Suprapubic skin (tissue), 4 donors: ENCODE results near the gene VTI1A. TPM values are rescaled to one million over a fixed set of nuclear protein-coding genes. Genes with fewer than 3 reads are reported as not detected.

Experiments used
- DNase-seq, 2 donors: peaks; one replicate each; pipeline ENCODE4 v3.0.0-alpha.2; 2019; ENCODE audit warnings: low spot score in 2 of 2
- H3K27ac ChIP-seq: fragments of 200-600 bp; sonication (generic); one replicate; pipeline ENCODE4 v1.5.1; 2019
- H3K27me3 ChIP-seq: fragments of 200-600 bp; sonication (generic); one replicate; pipeline ENCODE4 v1.5.1; 2019
- H3K36me3 ChIP-seq: fragments of 200-600 bp; sonication (generic); one replicate; pipeline ENCODE4 v1.5.1; 2019
- H3K4me1 ChIP-seq: fragments of 200-600 bp; sonication (generic); one replicate; pipeline ENCODE4 v1.5.1; 2019
- H3K4me3 ChIP-seq: fragments of 200-600 bp; sonication (generic); one replicate; pipeline ENCODE4 v1.5.1; 2019; ENCODE audit warnings: mild to moderate bottlenecking
- H3K9me3 ChIP-seq: fragments of 200-600 bp; sonication (generic); one replicate; pipeline ENCODE4 v1.5.1; 2019
- CTCF ChIP-seq, 2 donors: fragments of 200-600 bp in 1 of 2; fragments of 450-650 bp in 1 of 2; sonication (generic) in 1 of 2; IDR thresholded peaks; one replicate each; pipeline ENCODE4 v1.5.1; 2016 to 2019; ENCODE audit warnings: antibody characterized with exemption in 2 of 2, mild to moderate bottlenecking in 1 of 2, moderate library complexity in 1 of 2
- EP300 ChIP-seq: sonication (generic); formaldehyde crosslinking; IDR thresholded peaks from one replicate; pipeline ENCODE4 v1.6.1; 2017; ENCODE audit warnings: antibody characterized with exemption
- POLR2A ChIP-seq, 2 donors: fragments of 450-650 bp; IDR thresholded peaks; one replicate each; pipeline ENCODE4 v1.6.1; 2017; ENCODE audit warnings: antibody characterized with exemption in 2 of 2, mild to moderate bottlenecking in 2 of 2, moderate library complexity in 2 of 2
- POLR2AphosphoS5 ChIP-seq, 3 donors: sonication (generic); formaldehyde crosslinking; IDR thresholded peaks; one replicate each; pipeline ENCODE4 v1.6.1; 2017; ENCODE audit warnings: antibody characterized with exemption in 3 of 3
- WGBS: methylation state at CpG from one replicate; pipeline ENCODE4 v1.1.5; 2018; 5-methylcytosine and 5-hydroxymethylcytosine counted together
- total RNA-seq, 4 donors: library from RNA; depleted of rRNA; stranded (reverse); fragments of >200 nt; gene quantifications; one replicate each; pipeline ENCODE4 v1.1.0, GENCODE V29; 2016

VTI1A gene
- total RNA-seq, 4 donors from 2014 or later, result 43.0 to 81.0 (median 49.2) TPM

GRCh38 chr10:112507988-112508387, 61.0 kb downstream of the VTI1A start:
- no peak for DNase-seq
- H3K27ac ChIP-seq, result no peak overlapping the region

GRCh38 chr10:112509558-112510291, 62.7 kb downstream of the VTI1A start:
- TF ChIP-seq EP300 (no peak), POLR2AphosphoS5 (IDR thresholded peaks at IDR 0.05) (no peak), CTCF (IDR thresholded peaks at IDR 0.05) (no peak), POLR2A (IDR thresholded peaks at IDR 0.05) (no peak)
- no peak overlapping the region for H3K4me3 ChIP-seq
- no peaks in the 10 kb centered on the region for H3K9me3 ChIP-seq
- H3K27ac ChIP-seq, result no peak overlapping the region
- no peaks in the 10 kb centered on the region for H3K27me3 ChIP-seq
- 79% methylated on average over 4 of the region's 4 CpGs for WGBS
- no peaks in the 10 kb centered on the region for H3K36me3 ChIP-seq
- no peak for DNase-seq
- peaks cover 8% of the 10 kb centered on the region for H3K4me1 ChIP-seq

More at GRCh38 chr10:112507988-112508387, 61.0 kb downstream of the VTI1A start:
- Histone ChIP-seq H3K27me3 (no peaks in the 10 kb centered on the region), H3K36me3 (no peaks in the 10 kb centered on the region), H3K4me1 (peaks cover 8% of the 10 kb centered on the region), H3K9me3 (no peaks in the 10 kb centered on the region), H3K4me3 (no peak overlapping the region)
- TF ChIP-seq POLR2A (IDR thresholded peaks at IDR 0.05), result no peak
- no peak for TF ChIP-seq EP300
- no peak for TF ChIP-seq CTCF (IDR thresholded peaks at IDR 0.05)
- TF ChIP-seq POLR2AphosphoS5 (IDR thresholded peaks at IDR 0.05), result no peak
- WGBS, result 56% methylated on average over 4 of the region's 4 CpGs

- Histone ChIP-seq H3K36me3 (no peaks in the 10 kb centered on the region), H3K4me3 (no peak overlapping the region), H3K27ac (no peak overlapping the region), H3K4me1 (peaks cover 8% of the 10 kb centered on the region), H3K9me3 (no peaks in the 10 kb centered on the region), H3K27me3 (no peaks in the 10 kb centered on the region)
- no peak for TF ChIP-seq CTCF (IDR thresholded peaks at IDR 0.05)
- no peak for TF ChIP-seq EP300
- 90% methylated on average over 4 of the region's 4 CpGs for WGBS
- DNase-seq, result no peak
These were observed 63.4 kb downstream of the VTI1A start for GRCh38 chr10:112510384-112510783.

- WGBS, result 100% methylated on average over 2 of the region's 2 CpGs
- no peaks in the 10 kb centered on the region for H3K27me3 ChIP-seq
These were observed 65.3 kb downstream of the VTI1A start for GRCh38 chr10:112512294-112512693.

More at GRCh38 chr10:112512294-112512693, 65.3 kb downstream of the VTI1A start:
- no peak for TF ChIP-seq EP300
- no peak for TF ChIP-seq POLR2AphosphoS5 (IDR thresholded peaks at IDR 0.05)
- no peak for TF ChIP-seq CTCF (IDR thresholded peaks at IDR 0.05)
- TF ChIP-seq POLR2A (IDR thresholded peaks at IDR 0.05), result no peak
- Histone ChIP-seq H3K9me3 (no peaks in the 10 kb centered on the region), H3K36me3 (no peaks in the 10 kb centered on the region), H3K4me3 (no peak overlapping the region), H3K4me1 (peaks cover 5% of the 10 kb centered on the region), H3K27ac (no peak overlapping the region)
- no peak for DNase-seq
